ENCODE results near the gene SH2D1B. TPM values are rescaled to one million over a fixed set of nuclear protein-coding genes. Genes with fewer than 3 reads are reported as not detected.

The SH2D1B gene
- total and polyA plus RNA-seq, 2 donors (not counting 3 experiments of a cell fraction or from before 2014, with no cell fraction given): not detected

DNA sequence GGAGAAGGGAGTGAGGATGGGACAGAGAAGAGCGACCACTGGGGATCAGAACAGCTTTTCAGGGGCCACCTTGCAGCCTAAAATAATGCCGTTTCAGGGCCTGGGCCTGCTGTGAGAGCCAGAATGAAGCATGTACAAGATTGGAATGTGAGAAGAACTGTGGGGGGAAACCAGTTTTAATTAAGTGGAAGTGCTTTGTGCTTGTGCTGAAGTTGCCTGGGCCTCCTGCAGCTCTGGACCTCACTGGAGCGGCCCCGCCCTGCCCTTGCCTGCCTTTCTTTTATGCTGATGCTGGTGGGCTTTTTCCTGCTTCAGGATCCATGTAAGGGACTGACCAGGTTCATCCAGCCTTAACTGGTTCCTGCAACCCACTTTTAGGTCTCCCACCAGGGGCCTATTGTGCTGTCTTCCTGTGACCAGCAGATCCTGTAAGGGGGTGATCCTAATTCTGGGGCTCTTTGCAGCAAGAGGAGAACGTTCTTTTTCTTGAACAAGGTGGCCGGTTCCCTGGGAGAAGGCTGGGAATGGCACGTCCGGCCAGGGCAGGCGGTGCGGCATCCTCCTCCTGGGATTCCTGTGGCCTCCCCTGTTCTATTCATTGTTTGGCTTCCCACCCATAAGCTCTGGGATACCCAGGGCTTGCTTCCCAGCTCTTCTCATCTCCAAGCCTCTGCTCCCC, 27.2 kb downstream of the SH2D1B start:
- Histone ChIP-seq H3K4me3 (replicated peaks in 1 of 3; ENCODE audit: insufficient read depth in 1 of 3, low read depth in 1 of 3, low read length in 3 of 3) (no peak overlapping the region), H3K36me3 (ENCODE audit: control insufficient read depth in 2 of 2, extremely low read depth in 1 of 2, insufficient read depth in 2 of 2, low read length in 2 of 2) (peaks cover 0 to 3% of the 10 kb centered on the region in 2 experiments), H3K27ac (ENCODE audit: insufficient read depth, low read depth, low read length) (no peak overlapping the region), H3K4me1 (ENCODE audit: control insufficient read depth, extremely low read depth, insufficient read depth, low read length) (no peaks in the 10 kb centered on the region), H3K9me3 (replicated peaks; ENCODE audit: control insufficient read depth, insufficient read depth, low read length) (no peaks in the 10 kb centered on the region), H3K4me2 (ENCODE audit: insufficient read depth, low read length) (no peak overlapping the region), H4K20me1 (replicated peaks; ENCODE audit: control insufficient read depth, extremely low read depth, insufficient read depth, low read length) (no peaks in the 10 kb centered on the region), H2AFZ (ENCODE audit: low read depth, low read length) (no peak overlapping the region), H3K27me3 (ENCODE audit: control insufficient read depth in 2 of 2, insufficient read depth in 2 of 2, low read length in 2 of 2) (no peaks in the 10 kb centered on the region), H3K79me2 (ENCODE audit: control insufficient read depth, insufficient read depth, low read length) (no peaks in the 10 kb centered on the region), H3K9me1 (replicated peaks; ENCODE audit: control insufficient read depth, extremely low read depth, insufficient read depth, low read length) (no peaks in the 10 kb centered on the region), H3K9ac (replicated peaks; ENCODE audit: extremely low read depth, insufficient read depth, low read length) (no peak overlapping the region)
- DNase-seq (ENCODE audit: low read depth, low spot score) (no peak), FAIRE-seq (no peak)
- TF ChIP-seq JUN (IDR thresholded peaks at IDR 0.05; ENCODE audit: borderline replicate concordance, insufficient read depth, insufficient read length, low read depth) (no peak), POLR2A (IDR thresholded peaks at IDR 0.05; ENCODE audit: low read depth, low read length) (no peak), FOS (IDR thresholded peaks at IDR 0.05; ENCODE audit: borderline replicate concordance, insufficient read depth, low read length) (no peak), GATA2 (IDR thresholded peaks at IDR 0.05; ENCODE audit: insufficient read depth, insufficient read length, low read depth, low read length) (no peak), POLR2AphosphoS5 (IDR thresholded peaks at IDR 0.05; ENCODE audit: insufficient read depth, low read depth, low read length) (no peak), MYC (IDR thresholded peaks at IDR 0.05; ENCODE audit: low read depth, low read length) (no peak), EZH2 (IDR thresholded peaks at IDR 0.05; ENCODE audit: borderline replicate concordance, low read depth, low read length, severe bottlenecking) (no peak)
- TF ChIP-seq, protein P1, sequence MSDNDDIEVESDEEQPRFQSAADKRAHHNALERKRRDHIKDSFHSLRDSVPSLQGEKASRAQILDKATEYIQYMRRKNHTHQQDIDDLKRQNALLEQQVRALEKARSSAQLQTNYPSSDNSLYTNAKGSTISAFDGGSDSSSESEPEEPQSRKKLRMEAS (IDR thresholded peaks at IDR 0.05; ENCODE audit: insufficient read depth, insufficient read length): no peak
- TF ChIP-seq, protein P2, sequence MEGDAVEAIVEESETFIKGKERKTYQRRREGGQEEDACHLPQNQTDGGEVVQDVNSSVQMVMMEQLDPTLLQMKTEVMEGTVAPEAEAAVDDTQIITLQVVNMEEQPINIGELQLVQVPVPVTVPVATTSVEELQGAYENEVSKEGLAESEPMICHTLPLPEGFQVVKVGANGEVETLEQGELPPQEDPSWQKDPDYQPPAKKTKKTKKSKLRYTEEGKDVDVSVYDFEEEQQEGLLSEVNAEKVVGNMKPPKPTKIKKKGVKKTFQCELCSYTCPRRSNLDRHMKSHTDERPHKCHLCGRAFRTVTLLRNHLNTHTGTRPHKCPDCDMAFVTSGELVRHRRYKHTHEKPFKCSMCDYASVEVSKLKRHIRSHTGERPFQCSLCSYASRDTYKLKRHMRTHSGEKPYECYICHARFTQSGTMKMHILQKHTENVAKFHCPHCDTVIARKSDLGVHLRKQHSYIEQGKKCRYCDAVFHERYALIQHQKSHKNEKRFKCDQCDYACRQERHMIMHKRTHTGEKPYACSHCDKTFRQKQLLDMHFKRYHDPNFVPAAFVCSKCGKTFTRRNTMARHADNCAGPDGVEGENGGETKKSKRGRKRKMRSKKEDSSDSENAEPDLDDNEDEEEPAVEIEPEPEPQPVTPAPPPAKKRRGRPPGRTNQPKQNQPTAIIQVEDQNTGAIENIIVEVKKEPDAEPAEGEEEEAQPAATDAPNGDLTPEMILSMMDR (IDR thresholded peaks at IDR 0.05; ENCODE audit: extremely low read depth in 1 of 2, insufficient read depth in 1 of 2, low read depth in 1 of 2, low read length in 2 of 2): no peak
- no TSS peak for BruUV-seq (replicated peaks)
- dilution Hi-C loops (cut with MboI; ENCODE audit: extremely low pct_ligation_motif_present, low sequenced_read_pairs) (no loop called here), intact Hi-C loops (cut with micrococcal nuclease) (no loop called here)
- ChIA-PET CTCF (interaction anchor here (1.2 kb wide), 2 partner anchors 27 to 328 kb away, joined by 4 to 5 read pairs; no protein-coding TSS in a partner anchor), POLR2A (no interaction called here)
